ENCODE data around the gene GSN.

The GSN gene

GRCh38 chr9:121328876-121329681 is 61.1 kb downstream of the GSN start:
- Histone ChIP-seq H3K18ac (ENCODE audit: low read length) (no peak overlapping the region), H2BK120ac (ENCODE audit: low read depth, low read length) (no peak overlapping the region), H2BK5ac (ENCODE audit: low read length) (no peak overlapping the region), H3K4me3 (ENCODE audit: low read length in 2 of 2) (no peak overlapping the region), H3K4me2 (ENCODE audit: insufficient read depth, low read length, poor library complexity, severe bottlenecking) (no peak overlapping the region), H2AK5ac (ENCODE audit: low read depth, low read length) (no peak overlapping the region), H3K27me3 (ENCODE audit: control insufficient read depth in 3 of 3, insufficient read depth in 3 of 3, low read depth in 1 of 3, low read length in 3 of 3) (no peaks in the 10 kb centered on the region), H3K36me3 (replicated peaks in 1 of 2; ENCODE audit: control insufficient read depth in 2 of 2, insufficient read depth in 2 of 2, low read length in 2 of 2) (peaks cover 3 to 24% of the 10 kb centered on the region in 2 donors), H2BK12ac (ENCODE audit: low read length) (no peak overlapping the region), H3K4me1 (ENCODE audit: control insufficient read depth in 2 of 2, insufficient read depth in 1 of 2, low read depth in 1 of 2, low read length in 2 of 2) (peaks cover 11 to 12% of the 10 kb centered on the region in 2 donors), H4K8ac (ENCODE audit: low read depth, low read length) (no peak overlapping the region), H3K23ac (ENCODE audit: low read depth, low read length, poor library complexity) (peak overlapping the region; percentile 26), H2AFZ (ENCODE audit: low read length) (no peak overlapping the region), H3K9ac (ENCODE audit: low read depth, low read length, poor library complexity) (no peak overlapping the region), H3K14ac (ENCODE audit: low read length) (no peak overlapping the region), H3K4ac (ENCODE audit: low read length) (no peak overlapping the region), H3K79me1 (ENCODE audit: low read depth, low read length) (no peaks in the 10 kb centered on the region), H4K91ac (ENCODE audit: low read depth, low read length, poor library complexity) (no peak overlapping the region), H3K9me3 (replicated peaks in 1 of 2; ENCODE audit: control insufficient read depth in 2 of 2, insufficient read depth in 1 of 2, low read depth in 1 of 2, low read length in 2 of 2) (no peaks in the 10 kb centered on the region), H2BK15ac (ENCODE audit: low read length) (no peak overlapping the region), H3K27ac (replicated peaks; ENCODE audit: low read length) (no peak overlapping the region)
- no peak for DNase-seq (ENCODE audit: low spot score)
- no CpG with 5 or more reads among the region's 16 CpGs for WGBS, 2 donors (ENCODE audit: extremely low coverage in 2 of 2, insufficient read length in 2 of 2, insufficient replicate concordance in 1 of 2)

DNA sequence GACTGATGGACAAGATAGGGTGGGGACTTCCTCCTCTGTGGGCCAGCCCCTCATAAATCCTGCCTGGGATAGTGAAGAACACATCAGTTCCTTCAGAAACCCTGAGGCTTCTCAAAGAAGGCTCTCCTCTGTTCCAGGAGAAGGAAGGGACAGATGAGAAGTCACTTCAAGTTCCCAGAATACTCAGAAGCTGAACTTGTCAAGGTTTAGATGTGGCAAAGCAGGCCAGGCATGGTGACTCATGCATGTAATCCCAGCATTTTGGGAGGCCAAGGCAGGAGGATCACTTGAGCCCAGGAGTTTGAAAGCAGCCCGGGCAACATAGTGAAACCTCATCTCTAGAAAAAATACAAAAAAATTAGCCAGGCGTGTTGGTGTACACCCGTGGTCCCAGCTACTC is 63.6 kb downstream of the GSN start:
- no peak overlapping the region for H4K91ac ChIP-seq (ENCODE audit: low read depth, low read length, poor library complexity)
- no peak for DNase-seq (ENCODE audit: low spot score)
- no peak overlapping the region for H3K9ac ChIP-seq (ENCODE audit: low read depth, low read length, poor library complexity)
- H3K4me1 ChIP-seq (ENCODE audit: control insufficient read depth in 2 of 2, insufficient read depth in 1 of 2, low read depth in 1 of 2, low read length in 2 of 2) = peaks cover 3% of the 10 kb centered on the region in 2 donors
- no peak overlapping the region for H3K14ac ChIP-seq (ENCODE audit: low read length)
- no peak overlapping the region for H3K4me3 ChIP-seq (ENCODE audit: low read length in 2 of 2)
- H2BK5ac ChIP-seq (ENCODE audit: low read length) = no peak overlapping the region
- H2AFZ ChIP-seq (ENCODE audit: low read length) = no peak overlapping the region
- no peak overlapping the region for H3K18ac ChIP-seq (ENCODE audit: low read length)
- H3K79me1 ChIP-seq (ENCODE audit: low read depth, low read length) = no peaks in the 10 kb centered on the region
- H3K27ac ChIP-seq (replicated peaks; ENCODE audit: low read length) = no peak overlapping the region
- no peak overlapping the region for H3K4ac ChIP-seq (ENCODE audit: low read length)
- WGBS, 2 donors (ENCODE audit: extremely low coverage in 2 of 2, insufficient read length in 2 of 2, insufficient replicate concordance in 1 of 2) = no CpG with 5 or more reads among the region's 3 CpGs
- H3K36me3 ChIP-seq (replicated peaks in 1 of 2; ENCODE audit: control insufficient read depth in 2 of 2, insufficient read depth in 2 of 2, low read length in 2 of 2) = peaks cover 3 to 24% of the 10 kb centered on the region in 2 donors
- H2AK5ac ChIP-seq (ENCODE audit: low read depth, low read length) = no peak overlapping the region
- no peak overlapping the region for H3K23ac ChIP-seq (ENCODE audit: low read depth, low read length, poor library complexity)
- no peak overlapping the region for H2BK15ac ChIP-seq (ENCODE audit: low read length)
- H2BK12ac ChIP-seq (ENCODE audit: low read length) = no peak overlapping the region
- H3K4me2 ChIP-seq (ENCODE audit: insufficient read depth, low read length, poor library complexity, severe bottlenecking) = no peak overlapping the region
- H2BK120ac ChIP-seq (ENCODE audit: low read depth, low read length) = no peak overlapping the region
- no peak overlapping the region for H4K8ac ChIP-seq (ENCODE audit: low read depth, low read length)
- no peaks in the 10 kb centered on the region for H3K9me3 ChIP-seq (replicated peaks in 1 of 2; ENCODE audit: control insufficient read depth in 2 of 2, insufficient read depth in 1 of 2, low read depth in 1 of 2, low read length in 2 of 2)
- no peaks in the 10 kb centered on the region for H3K27me3 ChIP-seq (ENCODE audit: control insufficient read depth in 3 of 3, insufficient read depth in 3 of 3, low read depth in 1 of 3, low read length in 3 of 3)

GRCh38 chr9:121331992-121332685 is 64.2 kb downstream of the GSN start:
- Histone ChIP-seq H3K4me3 (ENCODE audit: low read length in 2 of 2) (no peak overlapping the region), H3K9me3 (replicated peaks in 1 of 2; ENCODE audit: control insufficient read depth in 2 of 2, insufficient read depth in 1 of 2, low read depth in 1 of 2, low read length in 2 of 2) (no peaks in the 10 kb centered on the region), H2BK15ac (ENCODE audit: low read length) (no peak overlapping the region), H4K8ac (ENCODE audit: low read depth, low read length) (no peak overlapping the region), H2AFZ (ENCODE audit: low read length) (no peak overlapping the region), H3K9ac (ENCODE audit: low read depth, low read length, poor library complexity) (peak overlapping the region; percentile 50), H3K36me3 (replicated peaks in 1 of 2; ENCODE audit: control insufficient read depth in 2 of 2, insufficient read depth in 2 of 2, low read length in 2 of 2) (peaks cover 3 to 24% of the 10 kb centered on the region in 2 donors), H3K79me1 (ENCODE audit: low read depth, low read length) (no peaks in the 10 kb centered on the region), H3K27ac (replicated peaks; ENCODE audit: low read length) (no peak overlapping the region), H2BK12ac (ENCODE audit: low read length) (no peak overlapping the region), H4K91ac (ENCODE audit: low read depth, low read length, poor library complexity) (no peak overlapping the region), H3K27me3 (ENCODE audit: control insufficient read depth in 3 of 3, insufficient read depth in 3 of 3, low read depth in 1 of 3, low read length in 3 of 3) (no peaks in the 10 kb centered on the region), H3K4me1 (ENCODE audit: control insufficient read depth in 2 of 2, insufficient read depth in 1 of 2, low read depth in 1 of 2, low read length in 2 of 2) (no peaks in the 10 kb centered on the region), H2AK5ac (ENCODE audit: low read depth, low read length) (no peak overlapping the region), H2BK5ac (ENCODE audit: low read length) (no peak overlapping the region), H3K18ac (ENCODE audit: low read length) (peak overlapping the region; percentile 88), H2BK120ac (ENCODE audit: low read depth, low read length) (no peak overlapping the region), H3K14ac (ENCODE audit: low read length) (no peak overlapping the region), H3K4ac (ENCODE audit: low read length) (no peak overlapping the region), H3K23ac (ENCODE audit: low read depth, low read length, poor library complexity) (no peak overlapping the region), H3K4me2 (ENCODE audit: insufficient read depth, low read length, poor library complexity, severe bottlenecking) (no peak overlapping the region)
- no peak for DNase-seq (ENCODE audit: low spot score)
- WGBS, 2 donors (ENCODE audit: extremely low coverage in 2 of 2, insufficient read length in 2 of 2, insufficient replicate concordance in 1 of 2) = no CpG with 5 or more reads among the region's 14 CpGs
